Measurements from ENCODE around the gene TEX13C. TPM values are rescaled to one million over a fixed set of nuclear protein-coding genes. Genes with fewer than 3 reads are reported as not detected.

Gene TEX13C
- total RNA-seq: not detected in 2 replicates

GRCh38 chrX:125319646-125320521 lies at the start of gene TEX13C:
Gene TEX13C, plus strand, starts transcription at chrX:125319871. Its CDS starts 249 bp downstream, at chrX:125320120.

